Hepatocyte (in vitro differentiated cells): ENCODE results near the gene MKNK2. TPM values are rescaled to one million over a fixed set of nuclear protein-coding genes. Genes with fewer than 3 reads are reported as not detected.

Experiments used
- DNase-seq: peaks from one replicate; pipeline ENCODE4 v3.0.0-alpha.2; 2016; ENCODE audit warnings: low spot score
- H2AFZ ChIP-seq: fragments of 200-600 bp; sonication (generic); 2 replicates; pipeline ENCODE4 v1.6.0; 2016; ENCODE audit warnings: antibody characterized with exemption, mild to moderate bottlenecking
- H3K27ac ChIP-seq: fragments of 200-600 bp; sonication (generic); 2 replicates; pipeline ENCODE4 v1.5.1; 2016; ENCODE audit warnings: mild to moderate bottlenecking
- H3K27me3 ChIP-seq: fragments of 200-600 bp; sonication (generic); 2 replicates; pipeline ENCODE4 v1.6.1; 2016
- H3K36me3 ChIP-seq: fragments of 200-600 bp; sonication (generic); replicated peaks from 2 replicates; pipeline ENCODE4 v1.5.1; 2016; ENCODE audit warnings: low read depth; ENCODE audit not compliant: insufficient read depth
- H3K4me1 ChIP-seq: fragments of 200-600 bp; sonication (generic); 2 replicates; pipeline ENCODE4 v1.5.1; 2016; ENCODE audit warnings: mild to moderate bottlenecking, moderate library complexity; ENCODE audit not compliant: insufficient read depth
- H3K4me2 ChIP-seq: fragments of 200-600 bp; sonication (generic); 2 replicates; pipeline ENCODE4 v1.6.0; 2016
- H3K4me3 ChIP-seq: fragments of 200-600 bp; sonication (generic); 2 replicates; pipeline ENCODE4 v1.5.1; 2016; ENCODE audit warnings: mild to moderate bottlenecking
- H3K79me2 ChIP-seq: fragments of 200-600 bp; sonication (generic); 2 replicates; pipeline ENCODE4 v1.6.0; 2017; ENCODE audit warnings: mild to moderate bottlenecking
- H3K9me2 ChIP-seq: fragments of 200-600 bp; sonication (generic); replicated peaks from 2 replicates; pipeline ENCODE4 v1.6.0; 2017; ENCODE audit warnings: mild to moderate bottlenecking; ENCODE audit not compliant: insufficient read depth
- H3K9me3 ChIP-seq: fragments of 200-600 bp; sonication (generic); 2 replicates; pipeline ENCODE4 v1.5.1; 2016; ENCODE audit warnings: low read depth, mild to moderate bottlenecking
- H4K20me1 ChIP-seq: fragments of 200-600 bp; sonication (generic); 2 replicates; pipeline ENCODE4 v1.6.0; 2016; ENCODE audit warnings: mild to moderate bottlenecking; ENCODE audit not compliant: insufficient read depth, poor library complexity, severe bottlenecking
- CTCF ChIP-seq: fragments of 200-600 bp; sonication (generic); IDR thresholded peaks from 2 replicates; pipeline ENCODE4 v1.5.1; 2016; ENCODE audit warnings: antibody characterized with exemption, mild to moderate bottlenecking; ENCODE audit not compliant: poor library complexity
- EZH2 ChIP-seq: fragments of 200-600 bp; sonication (generic); IDR thresholded peaks from 2 replicates; pipeline ENCODE4 v1.6.1; 2016; ENCODE audit warnings: antibody characterized with exemption, mild to moderate bottlenecking, borderline replicate concordance
- EZH2phosphoT487 ChIP-seq: fragments of 200-600 bp; sonication (generic); IDR thresholded peaks from one replicate; pipeline ENCODE4 v1.6.1; 2018; ENCODE audit warnings: antibody characterized with exemption, mild to moderate bottlenecking, low read depth, moderate library complexity; ENCODE audit not compliant: unreplicated experiment, severe bottlenecking
- WGBS: methylation state at CpG from one replicate; pipeline ENCODE4 v1.1.6; 2016; ENCODE audit warnings: low lambda C conversion rate; ENCODE audit errors: missing lambda C conversion rate; 5-methylcytosine and 5-hydroxymethylcytosine counted together
- polyA plus RNA-seq: library from polyadenylated mRNA; unstranded; fragments of >200 nt; fragmentation: Nextera tagmentation; extraction: Ambion mirVana; gene quantifications from 2 replicates; pipeline ENCODE4 v1.2.1, GENCODE V29; 2016
- total RNA-seq: library from RNA; depleted of rRNA; stranded (reverse); fragments of >200 nt; gene quantifications from 2 replicates; pipeline ENCODE4 v1.2.3, GENCODE V29; 2014

MKNK2 gene
- total and polyA plus RNA-seq, 2 experiments from 2014 or later: 90.4 to 136 TPM

GRCh38 chr19:2051773-2052704 is 995 bp upstream of the MKNK2 start:
- Histone ChIP-seq H3K27ac (peak overlapping the region; percentile 75), H2AFZ (no peak overlapping the region), H3K79me2 (peaks cover 36% of the 10 kb centered on the region), H3K27me3 (no peaks in the 10 kb centered on the region), H4K20me1 (peaks cover 36% of the 10 kb centered on the region), H3K4me1 (peaks cover 40% of the 10 kb centered on the region), H3K9me3 (no peaks in the 10 kb centered on the region), H3K36me3 (no peaks in the 10 kb centered on the region), H3K4me2 (peak overlapping the region; percentile 90), H3K4me3 (no peak overlapping the region), H3K9me2 (no peaks in the 10 kb centered on the region)
- TF ChIP-seq EZH2: no peak
- no peak for TF ChIP-seq EZH2phosphoT487
- no peak for TF ChIP-seq CTCF
- peak; percentile 22 for DNase-seq
- 89% methylated on average over 17 of the region's 18 CpGs for WGBS

- H3K36me3 ChIP-seq: no peaks in the 10 kb centered on the region
- H4K20me1 ChIP-seq: peaks cover 51% of the 10 kb centered on the region
- no peaks in the 10 kb centered on the region for H3K9me3 ChIP-seq
- H3K4me1 ChIP-seq: peaks cover 30% of the 10 kb centered on the region
- H3K4me3 ChIP-seq: peak overlapping the region; percentile 99
- H2AFZ ChIP-seq: no peak overlapping the region
- TF ChIP-seq EZH2phosphoT487 (no peak), EZH2 (no peak), CTCF (no peak)
- H3K27ac ChIP-seq: peak overlapping the region; percentile 91
- WGBS: 2% methylated on average over 31 of the region's 49 CpGs
- DNase-seq: no peak
- H3K4me2 ChIP-seq: peak overlapping the region; percentile 87
- no peaks in the 10 kb centered on the region for H3K27me3 ChIP-seq
- H3K79me2 ChIP-seq: peaks cover 52% of the 10 kb centered on the region
- no peaks in the 10 kb centered on the region for H3K9me2 ChIP-seq
Measured at GRCh38 chr19:2050349-2050990, 574 bp downstream of the MKNK2 start.

- 2% methylated on average over 16 of the region's 16 CpGs for WGBS
- H3K9me2 ChIP-seq: no peaks in the 10 kb centered on the region
- H3K9me3 ChIP-seq: no peaks in the 10 kb centered on the region
- peak overlapping the region; percentile 91 for H3K27ac ChIP-seq
- DNase-seq: peak; percentile 90
- H3K4me3 ChIP-seq: peak overlapping the region; percentile 99
- H3K4me2 ChIP-seq: peak overlapping the region; percentile 87
- H3K36me3 ChIP-seq: no peaks in the 10 kb centered on the region
- no peak for TF ChIP-seq EZH2
- no peak for TF ChIP-seq CTCF
- TF ChIP-seq EZH2phosphoT487: no peak
- H3K27me3 ChIP-seq: no peaks in the 10 kb centered on the region
- peaks cover 54% of the 10 kb centered on the region for H4K20me1 ChIP-seq
- no peak overlapping the region for H2AFZ ChIP-seq
- peaks cover 30% of the 10 kb centered on the region for H3K4me1 ChIP-seq
- peaks cover 53% of the 10 kb centered on the region for H3K79me2 ChIP-seq
Measured at GRCh38 chr19:2049741-2050348, 1.2 kb downstream of the MKNK2 start.
